HG02973 (cell line): Measurements from ENCODE around the gene EML5.
A peak's percentile ranks its signal among the peaks of the same experiment; 100 is the strongest.

Experiments
- ATAC-seq: cut with Tn5 transposase; IDR thresholded peaks from one replicate; pipeline ENCODE4 v1.9.1; 2021; ENCODE audit warnings: moderate library complexity; ENCODE audit not compliant: unreplicated experiment

The EML5 gene

DNA sequence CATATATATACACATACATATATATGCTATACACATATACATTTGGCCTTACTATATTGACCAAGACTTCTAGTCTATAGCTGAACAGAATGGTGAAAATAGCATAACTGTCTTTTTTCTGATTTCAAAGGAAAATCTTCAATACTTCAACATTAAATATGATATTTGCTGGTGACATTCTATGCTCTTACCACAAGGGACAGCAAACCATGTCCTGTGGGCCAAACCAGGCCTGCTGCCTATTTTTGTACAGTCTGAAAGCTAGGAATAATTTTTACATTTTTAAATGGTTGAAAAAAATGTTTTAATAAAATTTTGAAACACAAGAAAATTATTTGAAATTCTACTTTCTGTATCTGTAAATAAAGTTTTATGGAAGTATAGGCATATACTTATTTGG lies 63.6 kb downstream of the EML5 start:
- no peak for ATAC-seq

- no peak for ATAC-seq
These were observed 65.7 kb downstream of the EML5 start for GRCh38 chr14:88727057-88727456.

DNA sequence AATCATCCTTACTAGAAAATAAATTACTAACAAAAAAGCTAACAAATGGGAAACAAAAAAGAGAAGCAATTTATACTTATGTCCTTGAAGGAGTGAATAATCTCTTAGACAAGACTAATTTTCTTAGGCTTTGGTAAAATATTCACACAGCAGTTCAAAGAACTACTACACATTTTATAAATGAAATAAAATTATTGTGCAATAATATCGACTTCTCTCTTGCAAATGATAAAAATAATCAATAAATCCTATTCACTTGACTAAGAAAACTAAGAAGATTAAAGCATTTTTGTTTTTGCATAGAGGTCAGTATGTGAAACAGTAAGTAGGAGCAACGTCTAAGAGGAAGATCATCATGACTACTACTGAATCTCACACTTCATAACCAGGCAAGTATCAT lies 82.0 kb downstream of the EML5 start:
- ATAC-seq: no peak

DNA sequence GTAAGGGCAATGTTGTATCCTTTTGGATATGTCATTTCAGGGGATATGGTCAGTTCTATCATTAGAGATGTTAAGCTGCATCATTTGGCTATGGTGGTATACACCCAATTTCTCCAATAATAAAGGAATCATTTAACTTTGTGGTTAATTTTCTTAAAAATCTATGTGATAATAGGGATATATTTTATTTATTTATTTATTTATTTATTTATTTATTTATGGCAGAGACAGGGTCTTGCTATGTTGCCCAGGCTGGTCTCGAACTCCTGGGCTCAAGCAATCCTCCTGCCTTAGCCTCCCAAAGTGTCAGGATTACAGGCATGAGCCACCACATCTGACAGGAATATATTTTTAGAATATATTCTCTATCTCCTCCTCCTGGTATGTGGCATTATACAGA lies 85.7 kb downstream of the EML5 start:
- ATAC-seq: no peak

DNA sequence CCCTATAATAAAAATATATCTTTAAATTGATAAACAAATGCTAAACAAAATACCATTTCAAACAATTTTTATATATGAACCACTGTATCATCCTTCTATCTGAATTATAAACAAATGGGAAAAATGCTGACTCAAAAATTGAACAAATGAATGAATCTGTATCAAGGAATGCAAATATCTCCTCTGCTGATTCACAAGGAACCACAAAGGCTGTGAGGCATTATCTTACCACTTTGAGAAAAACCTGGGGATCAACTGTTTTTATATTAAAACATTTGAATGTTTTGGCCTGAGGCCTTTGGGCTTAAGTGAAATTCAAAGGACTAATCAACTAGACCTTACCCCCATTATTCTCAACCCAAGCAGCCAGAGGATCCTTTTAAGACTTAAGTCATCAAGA lies 86.3 kb downstream of the EML5 start:
- ATAC-seq: no peak

GRCh38 chr14:88698651-88699050 lies 94.1 kb downstream of the EML5 start:
- ATAC-seq: no peak

GRCh38 chr14:88695870-88696269 lies 96.9 kb downstream of the EML5 start:
- no peak for ATAC-seq

DNA sequence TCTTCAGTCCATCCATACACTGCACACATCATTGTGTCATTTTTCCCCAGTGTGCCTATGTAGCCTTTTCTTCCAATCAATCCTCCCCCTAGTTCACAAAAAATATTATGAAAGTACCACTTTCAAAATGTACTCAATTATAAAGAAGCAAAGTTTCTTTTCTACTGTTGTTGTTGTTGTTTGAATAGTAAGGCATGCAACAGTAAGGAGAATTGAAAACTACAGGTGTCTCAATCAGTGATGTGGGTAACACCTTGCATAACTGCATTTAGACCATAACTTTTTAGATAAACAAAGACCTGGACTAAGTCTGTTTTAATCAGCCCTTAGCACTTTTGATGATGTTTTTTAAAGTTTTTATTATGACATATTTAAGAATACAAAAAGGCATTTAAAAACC lies 104.4 kb downstream of the EML5 start:
- ATAC-seq: no peak

DNA sequence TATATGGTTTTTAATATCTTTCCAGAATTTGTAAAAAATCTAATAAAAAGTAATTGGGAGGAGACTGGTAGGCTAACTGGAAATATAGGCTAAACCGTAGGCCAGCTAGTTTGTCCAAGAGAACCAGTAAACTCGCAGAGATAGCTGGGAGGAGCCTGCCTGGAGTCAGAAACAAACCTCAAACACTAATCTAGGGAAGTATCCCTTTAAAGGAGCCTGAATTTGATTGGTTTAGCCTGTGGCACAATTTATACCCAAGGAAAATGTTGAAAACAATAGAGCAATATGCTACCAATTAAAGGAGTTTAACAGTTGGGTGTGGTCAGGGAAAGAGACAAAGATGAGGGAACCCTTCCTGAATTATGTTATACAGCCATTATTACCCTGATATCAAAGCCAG lies 109.6 kb downstream of the EML5 start:
- ATAC-seq: no peak

GRCh38 chr14:88682495-88683114 lies 110.1 kb downstream of the EML5 start:
- ATAC-seq: no peak

DNA sequence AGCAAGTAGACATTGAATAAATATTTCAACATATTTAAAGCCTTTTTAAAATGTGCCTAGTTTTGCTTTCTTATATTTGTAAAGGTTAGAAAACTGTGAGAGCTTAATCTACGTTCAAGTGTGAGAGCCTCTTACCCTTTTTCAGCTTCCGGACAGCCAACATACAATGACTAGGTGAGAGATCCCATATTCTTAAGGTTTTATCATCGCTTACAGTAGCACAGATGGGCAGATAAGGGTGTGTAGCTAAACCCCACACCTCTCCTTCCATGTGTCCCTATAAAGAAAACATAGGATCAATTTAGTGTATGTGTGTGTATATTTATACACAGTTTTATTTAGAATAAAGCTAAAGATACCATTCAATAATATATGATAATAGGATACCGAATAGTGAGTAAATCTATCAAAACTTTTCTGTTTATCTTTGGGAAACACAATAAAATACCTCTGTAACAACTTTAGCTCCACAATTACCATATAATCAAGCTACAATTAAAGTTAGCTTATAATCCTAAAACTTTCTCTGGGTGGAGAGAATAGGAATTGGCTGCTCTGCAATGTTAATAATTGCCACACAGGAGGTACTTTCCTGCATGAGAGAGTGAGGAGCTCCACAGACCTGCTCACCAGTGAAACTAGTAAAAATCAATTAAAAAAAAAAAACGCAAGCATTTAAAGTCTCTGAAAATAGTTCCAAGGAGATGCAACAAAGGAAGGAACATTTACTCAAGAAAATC lies 110.8 kb downstream of the EML5 start:
- no peak for ATAC-seq

GRCh38 chr14:88669346-88669745 lies 123.4 kb downstream of the EML5 start:
- no peak for ATAC-seq

DNA sequence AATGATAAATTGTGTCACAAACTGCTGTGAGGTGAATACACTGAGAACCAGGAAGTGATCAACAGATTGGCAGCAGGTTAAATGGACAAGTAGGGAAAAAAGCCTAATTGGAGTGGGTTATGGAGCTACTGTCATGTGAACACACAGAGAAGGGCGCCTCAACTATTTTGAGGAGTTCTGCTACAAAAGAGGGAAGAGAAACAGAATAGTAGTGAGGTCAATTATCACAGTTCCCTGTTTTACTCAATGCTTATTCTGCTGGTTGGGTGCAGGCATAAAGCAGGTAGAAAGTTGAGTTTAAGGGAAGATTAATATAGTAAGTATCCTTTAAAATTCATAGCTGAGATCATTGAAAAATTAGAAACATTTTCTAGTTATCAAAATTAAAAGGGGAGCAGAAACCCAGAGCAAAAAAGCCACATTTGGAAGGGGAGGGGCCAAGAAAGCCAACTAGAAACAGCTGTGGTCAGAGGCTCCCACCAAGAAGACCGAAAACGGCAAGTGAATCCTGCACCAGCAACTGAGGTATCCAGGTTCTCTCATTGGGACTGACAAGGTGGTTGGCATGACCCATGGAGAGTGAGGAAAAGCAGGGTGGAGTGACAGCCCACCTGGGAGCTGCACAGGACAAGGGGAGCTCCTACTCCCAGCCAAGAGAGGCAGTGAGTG lies 124.2 kb downstream of the EML5 start:
- peak; percentile 70 for ATAC-seq

DNA sequence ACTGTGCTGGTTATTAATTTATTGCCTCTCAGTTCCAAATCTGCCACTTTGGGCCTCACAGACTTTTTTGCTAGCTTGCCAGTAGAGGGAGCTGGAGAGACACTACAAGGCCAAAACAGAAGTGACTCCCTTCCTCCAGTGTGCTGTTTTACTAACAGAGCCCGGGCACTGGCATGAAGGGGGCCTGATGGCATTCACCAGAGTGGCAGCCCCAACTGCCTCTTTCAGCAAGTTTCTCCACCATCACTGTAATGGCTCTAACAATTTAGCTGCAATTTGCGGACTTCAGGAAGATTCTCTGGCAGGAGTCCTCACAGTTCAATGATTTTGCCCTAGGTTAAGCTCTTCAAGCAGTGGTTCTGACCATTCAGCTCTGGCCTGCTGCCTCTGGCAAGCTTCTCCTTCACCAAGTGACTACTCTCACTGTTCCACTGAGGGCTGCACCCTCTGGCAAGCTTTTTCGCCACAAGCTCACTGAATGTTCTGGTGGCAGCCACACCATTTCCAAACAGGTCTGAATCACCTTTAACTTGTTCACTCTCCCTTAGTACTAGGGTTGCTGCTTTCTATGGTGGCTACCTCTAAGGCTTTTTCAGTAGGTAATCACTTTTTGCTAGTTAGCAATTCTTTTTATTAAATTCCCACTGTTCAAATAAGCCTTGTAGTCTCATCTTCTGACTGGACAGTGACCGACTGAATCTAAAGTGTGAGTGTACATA lies 125.0 kb downstream of the EML5 start:
- peak; percentile 83 for ATAC-seq

DNA sequence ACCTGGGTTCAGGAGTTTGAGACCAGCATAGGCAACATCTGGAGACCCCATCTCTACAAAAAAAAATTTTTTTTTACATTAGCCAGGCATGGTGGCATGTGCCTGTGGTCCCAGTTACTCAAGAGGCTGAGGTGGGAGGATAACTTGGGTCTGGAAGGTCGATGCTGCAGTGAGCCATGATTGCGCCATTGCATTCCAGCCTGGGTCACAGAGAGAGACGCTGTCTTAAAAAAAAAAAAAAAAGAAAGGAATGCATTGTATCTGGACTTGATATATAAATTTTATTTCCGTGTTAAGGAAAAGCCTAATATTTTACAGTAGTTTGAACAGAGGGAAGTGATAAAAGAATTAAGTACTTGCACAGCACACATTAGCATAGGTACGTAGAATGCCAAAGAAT lies 132.7 kb downstream of the EML5 start:
- ATAC-seq: no peak

- ATAC-seq: no peak
These were observed 153.5 kb downstream of the EML5 start for GRCh38 chr14:88639221-88639620.

DNA sequence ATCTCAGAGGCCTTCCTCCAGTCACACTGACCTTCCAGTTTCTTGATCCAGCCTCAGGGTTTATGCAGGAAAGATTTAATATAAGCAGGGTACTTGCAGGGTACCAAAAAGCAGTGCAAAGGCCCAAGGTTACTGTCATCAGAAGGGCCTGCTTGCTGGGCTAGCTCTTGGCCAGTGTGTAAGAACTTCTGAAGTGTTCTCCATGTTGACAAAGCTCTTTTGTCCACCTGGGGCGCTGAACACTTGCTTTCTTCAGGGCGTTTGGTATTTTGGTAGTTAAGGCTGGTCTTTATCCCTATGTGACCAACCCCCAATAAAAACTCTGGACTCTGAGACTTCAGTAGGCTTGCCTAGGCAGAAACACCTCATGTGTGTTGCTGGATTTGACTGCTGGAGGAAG lies 160.2 kb downstream of the EML5 start:
- no peak for ATAC-seq

- no peak for ATAC-seq
These were observed 161.7 kb downstream of the EML5 start for GRCh38 chr14:88631091-88631490.

DNA sequence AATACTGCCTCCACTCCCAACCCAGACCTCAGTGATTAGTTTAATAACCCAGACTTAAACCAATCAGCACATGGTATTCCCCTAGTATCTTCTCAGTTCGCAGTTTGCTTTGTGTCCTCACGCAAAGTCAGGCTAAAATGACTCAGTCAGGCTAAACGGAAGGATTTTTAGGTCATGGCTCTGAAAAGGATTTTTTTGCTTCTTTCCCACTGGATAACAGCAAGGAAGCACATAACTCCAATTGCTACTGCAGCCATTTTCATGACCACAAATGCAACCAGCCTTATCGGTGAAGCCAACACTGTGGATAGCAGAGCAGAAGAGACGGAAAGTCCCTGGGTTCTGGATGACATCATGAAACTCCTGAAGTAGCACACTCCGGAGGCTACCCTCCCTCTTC lies 162.2 kb downstream of the EML5 start:
- ATAC-seq: no peak

DNA sequence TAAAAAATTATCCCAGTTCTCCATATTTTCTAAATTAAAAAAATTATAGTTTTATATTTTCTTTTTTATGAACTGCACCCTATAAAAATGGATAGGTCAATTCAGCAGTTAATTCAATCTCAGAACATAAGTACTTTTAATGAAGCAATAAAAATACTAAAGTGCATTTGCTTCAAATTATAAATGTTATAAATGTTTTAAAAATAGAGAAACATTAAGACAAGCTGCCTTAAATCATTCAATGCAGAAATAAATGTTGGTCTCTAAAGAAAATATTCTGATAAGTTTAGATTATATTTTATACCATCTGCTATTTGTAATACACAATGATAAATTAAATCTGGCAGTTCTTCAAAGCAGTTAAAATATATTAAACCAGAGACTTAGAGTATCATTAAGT lies 164.3 kb downstream of the EML5 start:
- no peak for ATAC-seq

GRCh38 chr14:88628033-88628432 lies 164.7 kb downstream of the EML5 start:
- no peak for ATAC-seq

DNA sequence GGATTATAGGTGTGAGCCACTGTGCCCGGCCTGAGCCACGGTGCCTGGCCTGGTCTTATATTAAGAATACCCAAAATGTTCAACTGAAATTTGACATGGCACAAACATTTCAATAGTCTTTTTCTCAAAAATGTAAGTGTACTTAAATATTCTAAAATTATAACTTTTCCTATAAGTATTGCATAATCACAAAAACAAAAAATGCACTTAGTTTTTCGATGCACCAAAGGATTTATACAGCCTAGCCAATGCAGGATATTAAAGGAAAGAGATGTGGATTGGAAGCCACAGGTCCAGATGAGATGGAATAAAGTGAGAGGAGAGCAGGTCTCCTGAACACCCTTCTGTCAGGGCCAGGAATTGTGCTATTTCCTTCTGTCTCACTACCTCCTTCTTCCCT lies 167.1 kb downstream of the EML5 start:
- no peak for ATAC-seq
